Esophagus (tissue), 2 donors: ENCODE results near the gene ALG13. TPM values are rescaled to one million over a fixed set of nuclear protein-coding genes. Genes with fewer than 3 reads are reported as not detected.

Source experiments
- H3K27ac ChIP-seq, 2 donors: one replicate each; pipeline ENCODE4 v1.5.1; 2013; ENCODE audit warnings: low read depth in 2 of 2, mild to moderate bottlenecking in 2 of 2, inconsistent platforms in 1 of 2, low read length in 1 of 2, moderate library complexity in 1 of 2
- H3K27me3 ChIP-seq, 2 donors: one replicate each; pipeline ENCODE4 v1.6.1; 2013; ENCODE audit warnings: low read length in 2 of 2, control low read depth in 1 of 2, mild to moderate bottlenecking in 1 of 2; ENCODE audit not compliant: insufficient read depth in 2 of 2, control insufficient read depth in 1 of 2
- H3K36me3 ChIP-seq, 2 donors: one replicate each; pipeline ENCODE4 v1.6.1; 2013; ENCODE audit warnings: low read length in 1 of 2; ENCODE audit not compliant: control insufficient read depth in 2 of 2, insufficient read depth in 2 of 2
- H3K4me1 ChIP-seq, 2 donors: one replicate each; pipeline ENCODE4 v1.6.1; 2013; ENCODE audit warnings: low read length in 1 of 2; ENCODE audit not compliant: control insufficient read depth in 2 of 2, insufficient read depth in 2 of 2
- H3K4me3 ChIP-seq, 2 donors: one replicate each; pipeline ENCODE4 v1.5.1; 2013; ENCODE audit warnings: low read length in 2 of 2, mild to moderate bottlenecking in 2 of 2, low read depth in 1 of 2, moderate library complexity in 1 of 2
- H3K9me3 ChIP-seq, 2 donors: one replicate each; pipeline ENCODE4 v1.6.1; 2013; ENCODE audit warnings: mild to moderate bottlenecking in 2 of 2, low read depth in 1 of 2, low read length in 1 of 2, moderate library complexity in 1 of 2; ENCODE audit not compliant: control insufficient read depth in 2 of 2, insufficient read depth in 1 of 2
- WGBS, 2 donors: extraction: QIAGEN DNeasy Blood & Tissue Kit; methylation state at CpG; one replicate each; pipeline ENCODE4 v1.1.7; 2013; 5-methylcytosine and 5-hydroxymethylcytosine counted together
- polyA plus RNA-seq, 2 donors: library from polyadenylated mRNA; stranded (reverse); fragments of 200-250 nt; gene quantifications; one replicate each; pipeline ENCODE4 v1.2.3, GENCODE V29; 2013
- donor health status: healthy with polysubstance abuse.
- donor health status: Bipolar disorder and iron deficiency.

Gene ALG13
- polyA plus RNA-seq, 2 donors: 28.2 to 32.3 TPM

DNA sequence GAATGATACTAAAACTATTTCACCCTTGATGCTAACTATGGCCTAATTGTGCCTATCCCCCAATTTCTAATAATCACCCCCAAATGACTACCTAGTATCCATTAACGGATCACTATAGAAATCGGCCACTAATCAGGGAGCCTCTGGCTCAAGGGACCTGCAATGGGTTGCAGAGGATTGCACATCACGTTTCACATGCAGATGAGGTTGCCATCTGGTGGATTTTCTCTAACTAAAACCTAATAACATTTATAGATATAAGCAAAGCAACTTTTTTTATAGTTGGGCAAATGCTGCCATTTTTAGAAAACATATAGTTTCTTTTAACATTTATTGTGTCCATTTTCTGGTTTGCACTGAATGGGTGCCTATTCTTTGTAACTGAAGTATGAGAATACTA is 28.3 kb upstream of the ALG13 start:
- no peaks in the 10 kb centered on the region for H3K36me3 ChIP-seq
- no peaks in the 10 kb centered on the region for H3K9me3 ChIP-seq
- 36 to 43% methylated on average over 3 of the region's 3 CpGs for WGBS, 2 donors
- H3K4me3 ChIP-seq: no peak overlapping the region
- no peaks in the 10 kb centered on the region for H3K27me3 ChIP-seq
- no peak overlapping the region for H3K27ac ChIP-seq
- H3K4me1 ChIP-seq: no peaks in the 10 kb centered on the region

- WGBS, 2 donors: 92 to 94% methylated on average over 1 of the region's 1 CpG
- no peaks in the 10 kb centered on the region for H3K36me3 ChIP-seq
Observed at GRCh38 chrX:111661241-111661640, 19.7 kb upstream of the ALG13 start.

DNA sequence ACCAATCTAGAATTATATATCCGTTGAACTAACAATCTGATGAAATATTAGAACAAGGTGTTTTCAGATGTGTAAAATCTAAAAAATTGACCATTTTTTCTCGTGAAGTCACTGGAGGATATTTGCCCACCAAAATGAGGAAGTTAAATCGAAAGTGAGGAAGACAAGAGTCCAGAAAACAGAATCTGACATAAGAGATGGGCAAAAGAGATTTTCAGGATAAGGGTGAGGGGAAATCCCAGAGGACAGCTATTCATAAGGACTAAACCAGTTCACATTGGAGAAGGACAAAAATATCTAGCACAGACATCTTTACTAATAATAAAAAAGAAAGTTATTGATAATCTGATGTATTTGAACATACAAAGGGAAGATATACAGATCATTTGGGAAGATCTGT is 18.7 kb upstream of the ALG13 start:
- Histone ChIP-seq H3K4me3 (no peak overlapping the region), H3K27ac (no peak overlapping the region), H3K36me3 (no peaks in the 10 kb centered on the region), H3K4me1 (no peaks in the 10 kb centered on the region), H3K27me3 (peaks cover 0 to 4% of the 10 kb centered on the region in 2 donors), H3K9me3 (no peaks in the 10 kb centered on the region)
- 61 to 79% methylated on average over 3 of the region's 3 CpGs for WGBS, 2 donors

More at GRCh38 chrX:111661241-111661640, 19.7 kb upstream of the ALG13 start:
- Histone ChIP-seq H3K4me1 (no peaks in the 10 kb centered on the region), H3K4me3 (no peak overlapping the region), H3K9me3 (no peaks in the 10 kb centered on the region), H3K27ac (no peak overlapping the region), H3K27me3 (peaks cover 0 to 2% of the 10 kb centered on the region in 2 donors)

DNA sequence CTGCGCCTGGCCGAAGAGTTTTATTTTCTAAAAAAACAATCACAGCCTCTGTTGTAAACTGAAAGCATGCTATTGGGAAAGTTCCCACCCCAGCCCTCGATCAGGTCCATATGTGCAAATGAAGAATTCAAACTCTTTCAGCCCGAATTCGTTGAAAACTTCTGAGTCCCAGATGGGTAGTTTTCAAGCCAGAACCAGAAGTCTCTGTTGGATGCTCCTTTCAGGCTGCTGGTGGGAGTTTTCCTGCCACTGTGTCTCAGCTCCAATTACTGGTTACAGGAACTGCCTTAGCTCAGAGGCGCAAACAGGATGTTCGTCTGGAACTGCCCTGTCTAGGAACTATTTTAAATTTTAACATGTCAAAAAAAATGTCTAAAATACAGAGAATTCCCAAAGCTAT is 9.3 kb upstream of the ALG13 start:
- Histone ChIP-seq H3K4me3 (no peak overlapping the region), H3K27ac (no peak overlapping the region), H3K27me3 (peaks cover 0 to under 1% of the 10 kb centered on the region in 2 donors), H3K36me3 (no peaks in the 10 kb centered on the region), H3K4me1 (no peaks in the 10 kb centered on the region), H3K9me3 (no peaks in the 10 kb centered on the region)
- WGBS, 2 donors: 75 to 81% methylated on average over 7 of the region's 7 CpGs

GRCh38 chrX:111687305-111687704 is 6.3 kb downstream of the ALG13 start:
- no peaks in the 10 kb centered on the region for H3K36me3 ChIP-seq
- no peaks in the 10 kb centered on the region for H3K4me1 ChIP-seq
- no peaks in the 10 kb centered on the region for H3K9me3 ChIP-seq
- H3K27me3 ChIP-seq: no peaks in the 10 kb centered on the region
- H3K4me3 ChIP-seq: no peak overlapping the region
- WGBS, 2 donors: 94 to 97% methylated on average over 2 of the region's 2 CpGs
- H3K27ac ChIP-seq: no peak overlapping the region

- WGBS, 2 donors: 87 to 89% methylated on average over 7 of the region's 7 CpGs
- H3K4me3 ChIP-seq: no peak overlapping the region
Observed at GRCh38 chrX:111695297-111695880, 14.4 kb downstream of the ALG13 start.

GRCh38 chrX:111719426-111720210 is 38.6 kb downstream of the ALG13 start:
- WGBS, 2 donors: 62 to 67% methylated on average over 5 of the region's 5 CpGs
- no peaks in the 10 kb centered on the region for H3K9me3 ChIP-seq

More at GRCh38 chrX:111695297-111695880, 14.4 kb downstream of the ALG13 start:
- Histone ChIP-seq H3K9me3 (no peaks in the 10 kb centered on the region), H3K27me3 (no peaks in the 10 kb centered on the region), H3K4me1 (no peaks in the 10 kb centered on the region), H3K27ac (no peak overlapping the region), H3K36me3 (no peaks in the 10 kb centered on the region)

GRCh38 chrX:111728096-111728495 is 47.1 kb downstream of the ALG13 start:
- Histone ChIP-seq H3K9me3 (no peaks in the 10 kb centered on the region), H3K36me3 (peaks cover 0 to 2% of the 10 kb centered on the region in 2 donors), H3K4me1 (no peaks in the 10 kb centered on the region), H3K27ac (no peak overlapping the region), H3K27me3 (no peaks in the 10 kb centered on the region), H3K4me3 (no peak overlapping the region)
- WGBS, 2 donors: 88 to 91% methylated on average over 2 of the region's 2 CpGs

More at GRCh38 chrX:111719426-111720210, 38.6 kb downstream of the ALG13 start:
- Histone ChIP-seq H3K4me3 (no peak overlapping the region), H3K36me3 (no peaks in the 10 kb centered on the region), H3K27me3 (peaks cover 0 to 3% of the 10 kb centered on the region in 2 donors), H3K27ac (no peak overlapping the region), H3K4me1 (no peaks in the 10 kb centered on the region)

DNA sequence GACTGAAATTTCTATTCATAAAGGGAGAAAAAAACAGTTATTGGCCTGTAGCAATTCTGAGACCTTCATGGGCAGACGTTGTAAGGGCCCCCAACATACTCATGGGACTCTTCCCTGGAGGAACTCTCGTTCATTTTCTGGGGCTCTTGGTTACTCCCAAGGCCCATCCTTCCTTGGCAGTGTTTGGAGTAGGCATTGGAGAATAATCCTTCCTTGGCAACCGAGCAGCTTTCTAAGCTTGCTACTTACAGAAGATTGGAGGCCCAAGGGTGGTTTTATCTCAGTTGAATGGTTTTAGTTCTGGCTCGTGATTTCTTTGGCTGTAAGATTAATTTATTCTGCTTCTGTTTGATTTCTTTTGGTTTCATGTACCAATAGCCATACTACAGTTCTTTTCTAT is 50.4 kb downstream of the ALG13 start:
- Histone ChIP-seq H3K4me3 (no peak overlapping the region), H3K27me3 (no peaks in the 10 kb centered on the region), H3K9me3 (no peaks in the 10 kb centered on the region), H3K4me1 (no peaks in the 10 kb centered on the region), H3K27ac (no peak overlapping the region), H3K36me3 (peaks cover 0 to 2% of the 10 kb centered on the region in 2 donors)
- WGBS, 2 donors: 43 to 59% methylated on average over 4 of the region's 4 CpGs

DNA sequence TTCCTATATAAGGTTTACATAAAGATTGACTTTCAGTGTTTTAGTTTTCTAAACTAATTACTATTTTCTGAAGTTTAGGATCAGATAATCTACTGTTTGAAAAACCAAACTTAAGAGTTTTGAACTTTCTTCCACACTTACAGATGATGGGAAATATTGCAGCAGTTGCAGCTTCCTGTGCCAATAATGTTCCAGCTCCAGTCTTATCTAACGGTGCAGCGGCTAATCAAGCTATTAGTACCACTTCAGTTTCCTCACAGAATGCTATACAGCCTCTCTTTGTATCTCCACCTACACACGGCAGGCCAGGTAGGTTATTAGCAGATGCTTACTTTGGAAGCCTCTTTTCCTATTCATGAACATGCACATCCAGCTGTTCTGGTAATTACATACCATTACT is 55.6 kb downstream of the ALG13 start:
- Histone ChIP-seq H3K36me3 (no peaks in the 10 kb centered on the region), H3K4me1 (no peaks in the 10 kb centered on the region), H3K9me3 (no peaks in the 10 kb centered on the region), H3K27ac (no peak overlapping the region), H3K4me3 (no peak overlapping the region), H3K27me3 (no peaks in the 10 kb centered on the region)
- whole genome bisulfite sequencing, 2 donors: 77 to 96% methylated on average over 3 of the region's 3 CpGs
